Vagina (tissue), 2 donors: ENCODE measurements around the gene TRMT44.

Experiments used
- CTCF ChIP-seq, 3 experiments: fragments of 450-650 bp in 2 of 3; fragments of 200-600 bp in 1 of 3; sonication (generic) in 1 of 3; IDR thresholded peaks; one replicate each; pipeline ENCODE4 v1.5.1; 2017 to 2019; ENCODE audit warnings: antibody characterized with exemption in 3 of 3, mild to moderate bottlenecking in 2 of 3, moderate library complexity in 2 of 3
- POLR2A ChIP-seq, 2 donors: fragments of 450-650 bp; IDR thresholded peaks; one replicate each; pipeline ENCODE4 v1.6.1; 2017; ENCODE audit warnings: antibody characterized with exemption in 2 of 2, mild to moderate bottlenecking in 2 of 2, moderate library complexity in 2 of 2
- POLR2AphosphoS5 ChIP-seq, 2 donors: sonication (generic); formaldehyde crosslinking; IDR thresholded peaks; one replicate each; pipeline ENCODE4 v1.9.0; 2017; ENCODE audit warnings: antibody characterized with exemption in 2 of 2, mild to moderate bottlenecking in 2 of 2, low read depth in 1 of 2; ENCODE audit not compliant: insufficient read depth in 1 of 2

- no peak for TF ChIP-seq CTCF (IDR thresholded peaks at IDR 0.05)
- no peak for TF ChIP-seq POLR2A (IDR thresholded peaks at IDR 0.05)
- TF ChIP-seq POLR2AphosphoS5 (IDR thresholded peaks at IDR 0.05; ENCODE audit: insufficient read depth in 1 of 2, low read depth in 1 of 2): no peak
Observed at GRCh38 chr4:8419222-8420041, 21.1 kb upstream of the TRMT44 start.
